Pancreas (tissue), 10 donors: ENCODE results near the gene TWF2. TPM values are rescaled to one million over a fixed set of nuclear protein-coding genes. Genes with fewer than 3 reads are reported as not detected.

ENCODE experiments used
- ATAC-seq, 4 donors: fragments of 200-7000 bp; cut with Tn5 transposase; one replicate each; pipeline versions ENCODE4 v1.8.0 to v1.9.1; 2020; ENCODE audit warnings: mild to moderate bottlenecking in 4 of 4, moderate library complexity in 4 of 4
- DNase-seq, 6 donors: peaks; one replicate each; pipeline ENCODE4 v3.0.0-alpha.2; 2020
- FAIRE-seq: peaks from 2 replicates; lab custom pipeline; 2012; peaks lifted over from hg19 to GRCh38; lab: Jason Lieb, UNC
- H3K27ac ChIP-seq, 4 donors: fragments of 200-600 bp; sonication (generic); 1 replicate in 3 of 4; 2 replicates in 1 of 4; pipeline versions ENCODE4 v1.5.0 to v1.8.0; 2020
- H3K27me3 ChIP-seq, 4 donors: fragments of 200-600 bp; one replicate each; pipeline ENCODE4 v1.8.0; 2021
- H3K36me3 ChIP-seq, 3 donors: fragments of 200-600 bp; sonication (generic) in 1 of 3; one replicate each; pipeline versions ENCODE4 v1.5.0 to v1.8.0; 2020 to 2021
- H3K4me1 ChIP-seq, 3 donors: fragments of 200-600 bp; one replicate each; pipeline ENCODE4 v1.8.0; 2021
- H3K4me3 ChIP-seq, 4 donors: fragments of 200-600 bp; sonication (generic) in 2 of 4; one replicate each; pipeline versions ENCODE4 v1.5.0 to v1.8.0; 2020 to 2021
- H3K9me3 ChIP-seq, 4 donors: fragments of 200-600 bp; one replicate each; pipeline ENCODE4 v1.8.0; 2021
- CTCF ChIP-seq, 4 donors: fragments of 200-600 bp; sonication (generic) in 3 of 4; IDR thresholded peaks; one replicate each; pipeline versions ENCODE4 v1.5.0 to v1.8.0; 2021; ENCODE audit warnings: antibody characterized with exemption in 4 of 4
- WGBS, 2 donors: extraction: QIAGEN DNeasy Blood & Tissue Kit; methylation state at CpG; one replicate each; pipeline ENCODE4 v1.1.7; 2013; 5-methylcytosine and 5-hydroxymethylcytosine counted together
- intact Hi-C, 3 donors: fragments of 100-400 bp; cut with DNase I; formaldehyde crosslinking; loops; one replicate each; pipeline versions ENCODE4 v1.11.1 to v1.14.2; 2022
- polyA plus RNA-seq, 2 donors: library from polyadenylated mRNA; stranded (reverse); fragments of 200-250 nt; gene quantifications; one replicate each; pipeline ENCODE4 v1.2.3, GENCODE V29; 2013
- total RNA-seq, 6 donors: library from RNA; stranded (reverse); fragmentation: NEBNext Ultra II Directional in 4 of 6; extraction: Animal tissue kit (Norgen Biotek cat#: 25700) in 4 of 6; gene quantifications; one replicate each; pipeline versions ENCODE4 v1.2.1 to v1.2.4, GENCODE V29; 2021 to 2023
- donor health status: healthy with polysubstance abuse.
- donor health status: DM: no; HTN: no; CAD: no; lungs with moderate emphysema.
- donor health status: DM: no; HTN: no; CAD: no.
- donor health status: control.
- donor health status: control.
- donor health status: Bipolar disorder and iron deficiency.
- donor health status: DM: yes; HTN: yes; CAD: no.
- donor health status: DM: no; HTN: no; CAD: no.
- donor health status: DM: no; HTN: no; CAD: no.
- donor health status: DM: yes; HTN: yes; CAD: no.

TWF2 gene
- total and polyA plus RNA-seq, 8 donors = 8.9 to 26.8 (median 12.3) TPM

- FAIRE-seq (no peak), DNase-seq (no peak), ATAC-seq (no peak)
- H3K4me3 ChIP-seq = no peak overlapping the region
- no peaks in the 10 kb centered on the region for H3K27me3 ChIP-seq
- no peak for TF ChIP-seq CTCF (IDR thresholded peaks at IDR 0.05)
- H3K36me3 ChIP-seq = peaks cover 0 to 75% (median 33%) of the 10 kb centered on the region in 3 donors
- no peak overlapping the region for H3K27ac ChIP-seq
- WGBS, 2 donors = 93 to 94% methylated on average over 18 of the region's 18 CpGs
- intact Hi-C loops = no loop called here
- no peaks in the 10 kb centered on the region for H3K9me3 ChIP-seq
- peaks cover 2 to 4% (median 3%) of the 10 kb centered on the region in 3 donors for H3K4me1 ChIP-seq
These were observed 27.6 kb downstream of the TWF2 start for GRCh38 chr3:52211268-52211891.

- Histone ChIP-seq H3K4me1 (no peaks in the 10 kb centered on the region), H3K27me3 (no peaks in the 10 kb centered on the region), H3K27ac (no peak overlapping the region), H3K9me3 (no peaks in the 10 kb centered on the region), H3K4me3 (no peak overlapping the region), H3K36me3 (peaks cover 0 to 83% (median 33%) of the 10 kb centered on the region in 3 donors)
- DNase-seq (no peak), ATAC-seq (peak in 3 of 4 donors; percentile 48 to 66 (median 48)), FAIRE-seq (no peak)
- no peak for TF ChIP-seq CTCF (IDR thresholded peaks at IDR 0.05)
- 72 to 74% methylated on average over 6 of the region's 6 CpGs for WGBS, 2 donors
- intact Hi-C loops = no loop called here
These were observed 28.4 kb downstream of the TWF2 start for GRCh38 chr3:52210550-52211046.

- Histone ChIP-seq H3K9me3 (no peaks in the 10 kb centered on the region), H3K27me3 (no peaks in the 10 kb centered on the region), H3K27ac (no peak overlapping the region), H3K4me1 (no peaks in the 10 kb centered on the region), H3K4me3 (no peak overlapping the region), H3K36me3 (peaks cover 0 to 87% (median 38%) of the 10 kb centered on the region in 3 donors)
- FAIRE-seq (no peak), ATAC-seq (no peak), DNase-seq (no peak)
- TF ChIP-seq CTCF (IDR thresholded peaks at IDR 0.05) = no peak
- intact Hi-C loops = no loop called here
These were observed 28.9 kb downstream of the TWF2 start for GRCh38 chr3:52210037-52210436.

GRCh38 chr3:52208556-52208955 lies 30.4 kb downstream of the TWF2 start:
- 87% methylated on average over 4 of the region's 4 CpGs for WGBS, 2 donors
- FAIRE-seq = no peak
- intact Hi-C loops = no loop called here

More at GRCh38 chr3:52208556-52208955, 30.4 kb downstream of the TWF2 start:
- H3K9me3 ChIP-seq = no peaks in the 10 kb centered on the region
- DNase-seq = no peak
- ATAC-seq = no peak
- H3K27me3 ChIP-seq = no peaks in the 10 kb centered on the region
- peaks cover 0 to 8% (median 0%) of the 10 kb centered on the region in 3 donors for H3K4me1 ChIP-seq
- peaks cover 0 to 87% (median 38%) of the 10 kb centered on the region in 3 donors for H3K36me3 ChIP-seq
- no peak overlapping the region for H3K4me3 ChIP-seq
- no peak for TF ChIP-seq CTCF (IDR thresholded peaks at IDR 0.05)
- H3K27ac ChIP-seq = no peak overlapping the region
